ENCODE results near the gene ZNF319.

GRCh38 chr16:57950382-57950781 is 50.1 kb downstream of the ZNF319 start:
- TF ChIP-seq CTCF (conservative IDR thresholded peaks at IDR 0.05) (no peak), ZFX (IDR thresholded peaks at IDR 0.05) (no peak)
